Adrenal gland (tissue), 12 donors: ENCODE data around the gene LRP1. TPM values are rescaled to one million over a fixed set of nuclear protein-coding genes. Genes with fewer than 3 reads are reported as not detected.

Experiments
- DNase-seq, 7 donors: peaks; one replicate each; pipeline ENCODE4 v3.0.0-alpha.2; 2019 to 2020
- H3K27ac ChIP-seq, 5 donors: fragments of 200-600 bp; sonication (generic) in 4 of 5; 1 replicate in 3 of 5; 2 replicates in 2 of 5; pipeline versions ENCODE4 v1.5.1 to v1.8.0; 2016 to 2020; ENCODE audit warnings: mild to moderate bottlenecking in 1 of 5
- H3K27me3 ChIP-seq: fragments of 200-600 bp; 2 replicates; pipeline ENCODE4 v1.8.0; 2021
- H3K36me3 ChIP-seq, 2 donors: fragments of 200-600 bp; replicated peaks in 1 of 2; 1 replicate in 1 of 2; 2 replicates in 1 of 2; pipeline versions ENCODE4 v1.5.1 to v1.8.0; 2018 to 2022
- H3K4me1 ChIP-seq, 2 donors: fragments of 200-600 bp; replicated peaks in 1 of 2; 1 replicate in 1 of 2; 2 replicates in 1 of 2; pipeline versions ENCODE4 v1.5.1 to v1.8.0; 2018 to 2021
- H3K4me3 ChIP-seq, 4 donors: fragments of 200-600 bp; sonication (generic) in 3 of 4; one replicate each; pipeline ENCODE4 v1.5.1; 2016 to 2018
- H3K9me3 ChIP-seq, 3 donors: fragments of 200-600 bp; sonication (generic) in 1 of 3; replicated peaks in 1 of 3; 1 replicate in 2 of 3; 2 replicates in 1 of 3; pipeline versions ENCODE4 v1.5.1 to v1.8.0; 2016 to 2021
- CTCF ChIP-seq, 6 experiments: fragments of 450-650 bp in 4 of 6; fragments of 200-600 bp in 2 of 6; sonication (generic) in 1 of 6; IDR thresholded peaks; 1 replicate in 5 of 6; 2 replicates in 1 of 6; pipeline versions ENCODE4 v1.5.1 to v1.8.0; 2016 to 2021; ENCODE audit warnings: antibody characterized with exemption in 6 of 6, mild to moderate bottlenecking in 2 of 6, moderate library complexity in 1 of 6
- POLR2A ChIP-seq, 2 donors: fragments of 450-650 bp; IDR thresholded peaks; one replicate each; pipeline ENCODE4 v1.6.1; 2017; ENCODE audit warnings: antibody characterized with exemption in 2 of 2, mild to moderate bottlenecking in 2 of 2, moderate library complexity in 1 of 2
- WGBS, 4 donors: extraction: QIAGEN DNeasy Blood & Tissue Kit in 2 of 4; methylation state at CpG; one replicate each; pipeline versions ENCODE4 v1.1.5 to v1.1.7; 2013 to 2017; 5-methylcytosine and 5-hydroxymethylcytosine counted together
- intact Hi-C, 2 donors: fragments of 100-400 bp; cut with DNase I; formaldehyde crosslinking; loops; one replicate each; pipeline versions ENCODE4 v1.14.1 to v1.15.0; 2022 to 2023
- polyA plus RNA-seq, 3 donors: library from polyadenylated mRNA; stranded (reverse); fragments of 200-250 nt in 2 of 3; fragments of 350-450 nt in 1 of 3; fragmentation: Illumina TruSeq in 1 of 3; extraction: RNeasy Lipid Tissue Mini Kit (QIAGEN cat#74804) in 1 of 3; gene quantifications; one replicate each; pipeline ENCODE4 v1.2.3, GENCODE V29; 2013 to 2014
- total RNA-seq, 9 donors: library from RNA; depleted of rRNA in 4 of 9; stranded (reverse); fragments of >200 nt in 4 of 9; fragments of 120-200 nt in 1 of 9; fragmentation: NEBNext Ultra II Directional in 1 of 9; extraction: Animal tissue kit (Norgen Biotek cat#: 25700) in 1 of 9; gene quantifications; one replicate each; pipeline versions ENCODE4 v1.1.0 to v1.2.4, GENCODE V29; 2013 to 2023
- donor health status: healthy with polysubstance abuse.
- donor health status: Bipolar disorder and iron deficiency.
- donor health status: DM: yes; HTN: yes; CAD: no.
- donor health status: DM: no; HTN: no; CAD: no.
- donor health status: DM: no; HTN: no; CAD: no.
- donor health status: DM: yes; HTN: yes; CAD: no.

LRP1 gene
- total and polyA plus RNA-seq, 12 donors = 18.4 to 307 (median 138) TPM

DNA sequence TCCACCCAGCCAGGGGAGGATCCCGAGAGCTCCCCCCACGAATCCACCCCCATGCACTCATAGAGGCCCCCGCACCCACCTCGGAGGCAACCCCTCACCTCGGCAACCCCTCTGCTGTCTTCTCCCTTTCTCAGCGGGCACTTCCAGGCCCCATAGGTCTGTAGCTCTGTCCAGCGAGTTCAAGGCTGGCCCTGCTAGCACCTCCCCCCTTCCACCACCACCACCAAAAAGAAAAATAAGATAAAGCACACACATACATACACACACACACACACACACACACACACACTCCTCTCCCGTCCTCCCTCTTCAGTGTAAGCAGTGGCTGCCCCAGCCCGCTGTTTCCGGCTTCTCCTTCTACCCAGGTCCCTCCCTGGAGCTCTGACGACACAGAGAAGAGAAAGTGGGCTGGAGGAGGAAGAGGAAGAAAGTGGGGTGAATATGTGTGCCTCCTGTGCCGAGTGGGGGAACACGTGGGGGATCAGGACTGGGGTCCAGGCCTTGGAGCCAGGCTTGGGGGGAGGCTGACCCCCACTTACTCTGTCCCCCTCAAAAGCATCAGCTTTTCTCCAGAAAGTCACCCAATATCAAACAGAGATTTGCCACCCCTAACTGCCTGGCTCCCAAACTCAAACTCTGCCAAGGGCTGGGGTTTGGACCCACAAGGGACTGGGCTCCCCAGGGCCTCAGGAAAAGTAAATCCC lies 17.1 kb upstream of the LRP1 start, which contains the start of gene STAT6:
Gene STAT6, minus strand, starts transcription at position 332 of the 704 bp plus-strand sequence. CDS start 3,084 bp downstream, outside the sequence.
- no peaks in the 10 kb centered on the region for H3K9me3 ChIP-seq

DNA sequence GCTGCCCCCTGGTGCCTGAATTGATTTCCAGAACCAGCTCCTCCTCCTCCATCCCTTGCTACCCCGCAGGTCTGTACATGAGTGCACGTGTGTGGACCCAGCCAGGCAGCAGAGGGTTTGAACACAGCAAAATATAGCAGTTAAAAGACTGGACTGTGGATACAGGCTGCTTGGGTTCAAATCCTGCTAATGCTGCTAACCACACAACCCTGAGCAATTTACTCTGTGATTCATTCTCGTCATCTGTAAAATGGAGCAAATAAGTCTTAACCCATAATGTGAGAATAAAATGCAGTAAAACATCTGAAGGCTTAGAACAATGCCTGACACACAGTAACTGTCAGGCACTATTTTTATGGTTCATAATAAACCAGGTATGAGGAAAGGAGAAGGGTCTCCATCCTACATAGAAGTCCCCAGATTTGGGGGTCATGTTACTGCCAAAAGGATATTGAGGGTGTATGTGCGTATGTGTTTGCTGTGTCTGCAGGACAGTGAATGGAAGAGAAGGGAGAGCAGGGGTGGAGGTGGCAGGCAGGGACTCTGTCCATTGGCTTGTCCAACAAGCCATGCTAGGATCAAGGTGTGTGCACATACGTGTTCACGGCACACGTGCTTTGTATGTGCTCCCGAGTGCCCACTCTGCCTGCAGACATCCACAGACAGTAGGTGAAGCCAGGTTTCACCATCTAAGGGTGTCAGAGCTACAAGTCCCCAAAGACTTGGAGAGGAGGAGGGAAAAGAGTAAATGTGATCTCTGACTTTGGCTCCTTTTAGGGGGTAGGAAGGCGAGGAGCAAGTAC lies 15.6 kb upstream of the LRP1 start:
- H3K27me3 ChIP-seq = no peaks in the 10 kb centered on the region
- intact Hi-C loops = loop anchor here (2.0 to 5.0 kb wide), 2 partner anchors 35 to 42 kb away; partner anchors contain the start of gene NEMP1 (in 1 of the 2)
- H3K4me1 ChIP-seq = peaks cover 12 to 29% of the 10 kb centered on the region in 2 donors
- WGBS, 4 donors = 57 to 73% (median 62%) methylated on average over 7 to 9 of the region's 9 CpGs
- peak overlapping the region in 2 of 4 donors; percentile 60 to 83 for H3K4me3 ChIP-seq
- DNase-seq = no peak
- H3K27ac ChIP-seq = peak overlapping the region; percentile 76 to 100 (median 99)
- TF ChIP-seq CTCF (IDR thresholded peaks at IDR 0.05) (peak in 2 of 6 experiments; percentile 56 to 74), POLR2A (IDR thresholded peaks at IDR 0.05) (no peak)
- peaks cover 0 to 9% of the 10 kb centered on the region in 2 donors for H3K36me3 ChIP-seq
- no peaks in the 10 kb centered on the region for H3K9me3 ChIP-seq

More for the DNA sequence above, 17.1 kb upstream of the LRP1 start, which contains the start of gene STAT6:
- 1 to 3% (median 1%) methylated on average over 13 of the region's 13 CpGs for WGBS, 4 donors
- Histone ChIP-seq H3K4me1 (peaks cover 12 to 34% of the 10 kb centered on the region in 2 donors), H3K27me3 (no peaks in the 10 kb centered on the region), H3K27ac (peak within 1 kb of the TSS; percentile 76 to 100 (median 99)), H3K36me3 (peaks cover 0 to 22% of the 10 kb centered on the region in 2 donors), H3K4me3 (peak within 1 kb of the TSS; percentile 27 to 98 (median 72))
- DNase-seq = peak; percentile 79 to 92 (median 88)
- TF ChIP-seq CTCF (IDR thresholded peaks at IDR 0.05) = peak in 3 of 6 experiments; percentile 15 to 18 (median 16)
- TF ChIP-seq POLR2A (IDR thresholded peaks at IDR 0.05) = peak; percentile 25 to 73
- intact Hi-C loops = loop anchor here (2.0 to 5.0 kb wide), 2 partner anchors 22 to 34 kb away; partner anchors contain the start of genes NAB2 (in 1 of the 2) and NEMP1 (in 1 of the 2)

DNA sequence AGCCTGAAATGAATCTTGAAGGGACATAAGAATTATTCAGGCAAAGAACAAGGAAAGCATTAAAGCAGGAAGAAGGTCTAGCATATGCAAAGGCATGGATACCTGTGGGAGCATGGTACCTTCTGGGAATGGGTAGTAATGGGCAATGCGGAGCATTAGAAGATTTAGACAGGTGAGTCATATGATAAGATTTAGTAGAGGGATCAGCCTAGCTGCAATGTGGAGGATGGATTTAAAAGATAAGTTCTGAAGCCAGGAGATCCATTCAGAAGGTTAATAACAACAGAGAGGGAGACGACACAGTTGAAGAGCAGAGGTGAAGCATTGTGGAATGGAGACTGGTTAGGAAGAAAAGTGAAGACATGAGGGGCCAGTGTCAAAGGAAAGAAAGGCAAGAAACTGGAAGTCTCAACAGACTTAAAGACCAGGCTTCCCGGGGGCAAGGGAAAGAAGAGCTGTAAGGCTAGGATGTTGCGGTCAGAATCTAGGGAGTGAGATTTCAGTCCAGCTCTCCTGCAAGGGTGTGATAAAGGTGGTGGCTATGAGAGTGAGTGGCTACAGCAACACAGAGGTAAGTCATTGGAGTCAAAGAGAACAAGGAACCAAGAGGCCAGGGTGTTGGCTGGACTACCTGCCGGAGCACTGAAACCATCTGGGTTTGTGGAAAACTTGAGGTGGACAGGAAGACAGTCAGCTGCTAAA lies 11.6 kb upstream of the LRP1 start:
- intact Hi-C loops = no loop called here
- Histone ChIP-seq H3K4me1 (peaks cover 0 to 7% of the 10 kb centered on the region in 2 donors), H3K36me3 (no peaks in the 10 kb centered on the region), H3K27me3 (no peaks in the 10 kb centered on the region), H3K4me3 (no peak overlapping the region), H3K27ac (no peak overlapping the region), H3K9me3 (no peaks in the 10 kb centered on the region)
- 72 to 94% (median 80%) methylated on average over 4 to 5 of the region's 5 CpGs for WGBS, 4 donors
- no peak for TF ChIP-seq CTCF (IDR thresholded peaks at IDR 0.05)
- no peak for TF ChIP-seq POLR2A (IDR thresholded peaks at IDR 0.05)
- DNase-seq = no peak
